Aorta (tissue), 4 donors: ENCODE results near the gene NDUFB10. TPM values are rescaled to one million over a fixed set of nuclear protein-coding genes. Genes with fewer than 3 reads are reported as not detected.

Source experiments
- polyA plus RNA-seq, 2 donors: library from polyadenylated mRNA; stranded (reverse); fragments of 200-250 nt; gene quantifications; one replicate each; pipeline ENCODE4 v1.2.3, GENCODE V29; 2013
- total RNA-seq, 2 donors: library from RNA; stranded (reverse); fragmentation: NEBNext Ultra II Directional; extraction: Animal tissue kit (Norgen Biotek cat#: 25700); gene quantifications; one replicate each; pipeline ENCODE4 v1.2.1, GENCODE V29; 2021
- donor health status: healthy with polysubstance abuse.
- donor health status: Bipolar disorder and iron deficiency.
- donor health status: DM: no; HTN: no; CAD: no.
- donor health status: DM: yes; HTN: yes; CAD: no.

NDUFB10 gene
- total and polyA plus RNA-seq, 4 donors: 80.5 to 268 (median 133) TPM

Other genes starting within 250 kb of the NDUFB10 start
- gene NME3, start 188.0 kb upstream of the NDUFB10 start, total RNA-seq: 10 to 100 TPM; 33.0 to 62.8 TPM
- 100 to 1,000 TPM in 1 of 2 donors, 10 to 100 TPM in 1; 61.0 to 379 TPM for gene NME3, start 188.0 kb upstream of the NDUFB10 start, polyA plus RNA-seq
- 10 to 100 TPM; 15.8 to 23.7 TPM for gene EME2, start 186.7 kb upstream of the NDUFB10 start, total RNA-seq
- 10 to 100 TPM in 1 of 2 donors, 1 to 10 TPM in 1; 1.6 to 20.6 TPM for gene EME2, start 186.7 kb upstream of the NDUFB10 start, polyA plus RNA-seq
- 10 to 100 TPM; 36.5 to 40.5 TPM for gene MRPS34, start 186.4 kb upstream of the NDUFB10 start, total RNA-seq
- gene MRPS34, start 186.4 kb upstream of the NDUFB10 start, polyA plus RNA-seq: 10 to 100 TPM; 67.7 to 74.2 TPM
- gene SPSB3, start 177.0 kb upstream of the NDUFB10 start, total RNA-seq: 10 to 100 TPM; 33.6 to 33.7 TPM
- 100 to 1,000 TPM in 1 of 2 donors, 10 to 100 TPM in 1; 25.8 to 322 TPM for gene SPSB3, start 177.0 kb upstream of the NDUFB10 start, polyA plus RNA-seq
- gene NUBP2, start 176.6 kb upstream of the NDUFB10 start, total RNA-seq: 10 to 100 TPM; 30.7 to 32.9 TPM
- gene NUBP2, start 176.6 kb upstream of the NDUFB10 start, polyA plus RNA-seq: 10 to 100 TPM; 55.3 to 92.4 TPM
- gene IGFALS, start 165.8 kb upstream of the NDUFB10 start, total RNA-seq: not detected
- under 1 TPM in 1 of 2 donors, not detected in 1; 0.84 TPM for gene IGFALS, start 165.8 kb upstream of the NDUFB10 start, polyA plus RNA-seq
- 10 to 100 TPM; 50.2 to 52.3 TPM for gene HAGH, start 132.7 kb upstream of the NDUFB10 start, total RNA-seq
- gene HAGH, start 132.7 kb upstream of the NDUFB10 start, polyA plus RNA-seq: 10 to 100 TPM; 58.9 to 79.0 TPM
- gene FAHD1, start 132.3 kb upstream of the NDUFB10 start, total RNA-seq: 10 to 100 TPM in 1 of 2 donors, 1 to 10 TPM in 1; 7.4 to 11.9 TPM
- gene FAHD1, start 132.3 kb upstream of the NDUFB10 start, polyA plus RNA-seq: 10 to 100 TPM; 13.1 to 42.1 TPM
- not detected for gene MEIOB, start 87.4 kb upstream of the NDUFB10 start, total RNA-seq
- not detected for gene MEIOB, start 87.4 kb upstream of the NDUFB10 start, polyA plus RNA-seq
- gene HS3ST6, start 41.1 kb upstream of the NDUFB10 start, total RNA-seq: not detected
- 1 to 10 TPM in 1 of 2 donors, not detected in 1; 1.1 TPM for gene HS3ST6, start 41.1 kb upstream of the NDUFB10 start, polyA plus RNA-seq
- gene MSRB1, start 16.3 kb upstream of the NDUFB10 start, total RNA-seq: 10 to 100 TPM; 19.5 to 34.6 TPM
- gene MSRB1, start 16.3 kb upstream of the NDUFB10 start, polyA plus RNA-seq: 10 to 100 TPM; 52.7 to 56.6 TPM
- gene RPL3L, start 4.8 kb upstream of the NDUFB10 start, total RNA-seq: not detected
- not detected for gene RPL3L, start 4.8 kb upstream of the NDUFB10 start, polyA plus RNA-seq
- 1,000 to 10,000 TPM; 1,132 to 1,263 TPM for gene RPS2, start 5.3 kb downstream of the NDUFB10 start, total RNA-seq
- gene RPS2, start 5.3 kb downstream of the NDUFB10 start, polyA plus RNA-seq: 1,000 to 10,000 TPM; 1,596 to 2,049 TPM
- not detected for gene RNF151, start 7.3 kb downstream of the NDUFB10 start, total RNA-seq
- not detected for gene RNF151, start 7.3 kb downstream of the NDUFB10 start, polyA plus RNA-seq
- gene TBL3, start 12.5 kb downstream of the NDUFB10 start, total RNA-seq: 10 to 100 TPM; 16.1 to 19.8 TPM
- gene TBL3, start 12.5 kb downstream of the NDUFB10 start, polyA plus RNA-seq: 10 to 100 TPM; 14.9 to 85.5 TPM
- gene NOXO1, start 21.9 kb downstream of the NDUFB10 start, total RNA-seq: not detected
- gene NOXO1, start 21.9 kb downstream of the NDUFB10 start, polyA plus RNA-seq: under 1 TPM in 1 of 2 donors, not detected in 1; 0.84 TPM
- gene GFER, start 24.7 kb downstream of the NDUFB10 start, total RNA-seq: 10 to 100 TPM; 11.3 to 13.3 TPM
- 10 to 100 TPM; 32.5 to 44.2 TPM for gene GFER, start 24.7 kb downstream of the NDUFB10 start, polyA plus RNA-seq
- under 1 TPM; 0.36 to 0.57 TPM for gene SYNGR3, start 30.4 kb downstream of the NDUFB10 start, total RNA-seq
- under 1 TPM in 1 of 2 donors, not detected in 1; 0.26 TPM for gene SYNGR3, start 30.4 kb downstream of the NDUFB10 start, polyA plus RNA-seq
- 10 to 100 TPM; 31.0 to 34.4 TPM for gene ZNF598, start 50.3 kb downstream of the NDUFB10 start, total RNA-seq
- gene ZNF598, start 50.3 kb downstream of the NDUFB10 start, polyA plus RNA-seq: 10 to 100 TPM; 12.8 to 32.9 TPM
- gene NPW, start 60.2 kb downstream of the NDUFB10 start, total RNA-seq: 1 to 10 TPM in 1 of 2 donors, not detected in 1; 1.2 TPM
- gene NPW, start 60.2 kb downstream of the NDUFB10 start, polyA plus RNA-seq: under 1 TPM in 1 of 2 donors, not detected in 1; 0.56 TPM
- 100 to 1,000 TPM in 1 of 2 donors, 10 to 100 TPM in 1; 81.8 to 110 TPM for gene NHERF2, start 67.4 kb downstream of the NDUFB10 start, total RNA-seq
- gene NHERF2, start 67.4 kb downstream of the NDUFB10 start, polyA plus RNA-seq: 100 to 1,000 TPM; 119 to 133 TPM
- gene NTHL1, start 88.3 kb downstream of the NDUFB10 start, total RNA-seq: 10 to 100 TPM in 1 of 2 donors, 1 to 10 TPM in 1; 7.4 to 12.9 TPM
- gene NTHL1, start 88.3 kb downstream of the NDUFB10 start, polyA plus RNA-seq: 10 to 100 TPM; 24.4 to 33.8 TPM
- 100 to 1,000 TPM in 1 of 2 donors, 10 to 100 TPM in 1; 92.4 to 146 TPM for gene TSC2, start 88.4 kb downstream of the NDUFB10 start, total RNA-seq
- gene TSC2, start 88.4 kb downstream of the NDUFB10 start, polyA plus RNA-seq: 100 to 1,000 TPM in 1 of 2 donors, 10 to 100 TPM in 1; 16.2 to 166 TPM
- gene PKD1, start 176.4 kb downstream of the NDUFB10 start, total RNA-seq: 100 to 1,000 TPM; 325 to 337 TPM
- 100 to 1,000 TPM in 1 of 2 donors, 10 to 100 TPM in 1; 42.8 to 270 TPM for gene PKD1, start 176.4 kb downstream of the NDUFB10 start, polyA plus RNA-seq
- under 1 TPM in 1 of 2 donors, not detected in 1; 0.51 TPM for gene RAB26, start 189.1 kb downstream of the NDUFB10 start, total RNA-seq
- gene RAB26, start 189.1 kb downstream of the NDUFB10 start, polyA plus RNA-seq: 1 to 10 TPM; 2.5 to 4.8 TPM
- gene TRAF7, start 196.2 kb downstream of the NDUFB10 start, total RNA-seq: 10 to 100 TPM; 47.7 to 54.4 TPM
- gene TRAF7, start 196.2 kb downstream of the NDUFB10 start, polyA plus RNA-seq: 10 to 100 TPM; 24.4 to 38.0 TPM
- gene CASKIN1, start 237.1 kb downstream of the NDUFB10 start, total RNA-seq: under 1 TPM in 1 of 2 donors, not detected in 1; 0.15 TPM
- under 1 TPM; 0.13 to 0.28 TPM for gene CASKIN1, start 237.1 kb downstream of the NDUFB10 start, polyA plus RNA-seq
- 10 to 100 TPM; 14.1 to 19.9 TPM for gene MLST8, start 245.9 kb downstream of the NDUFB10 start, total RNA-seq
- 10 to 100 TPM; 23.7 to 50.7 TPM for gene MLST8, start 245.9 kb downstream of the NDUFB10 start, polyA plus RNA-seq